PC-9 (cell line): ENCODE results near the gene GPC5.

Experiments used
- EZH2 ChIP-seq: fragments of 200-600 bp; sonication (generic); IDR thresholded peaks from 2 replicates; pipeline ENCODE4 v1.8.0; 2017; ENCODE audit warnings: antibody characterized with exemption, low read depth
- TF ChIP-seq, protein P1 (sequence below): fragments of 200-600 bp; sonication (generic); conservative IDR thresholded peaks from 2 replicates; pipeline ENCODE4 v1.6.1; 2017; ENCODE audit warnings: mixed run types, antibody characterized with exemption, mild to moderate bottlenecking, moderate library complexity

DNA sequence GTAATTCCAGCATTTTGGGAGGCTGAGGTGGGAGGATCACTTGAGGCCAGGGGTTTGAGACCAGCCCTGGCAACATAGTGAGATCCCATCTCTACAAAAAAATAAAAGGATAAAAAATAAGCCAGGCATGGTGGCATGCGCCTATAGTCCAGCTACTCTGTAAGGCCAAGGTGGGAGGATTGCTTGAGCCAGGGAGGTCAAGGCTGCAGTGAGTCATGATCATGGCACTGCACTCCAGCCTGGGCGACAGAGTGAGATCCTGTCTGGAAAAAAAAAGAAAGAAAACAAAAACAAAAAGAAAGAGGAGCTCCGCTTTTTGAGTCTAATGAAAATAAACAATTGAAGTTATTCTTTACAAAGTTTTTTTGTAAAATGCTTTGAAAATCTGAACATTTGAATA, 326.2 kb downstream of the GPC5 start:
- TF ChIP-seq, protein P1, sequence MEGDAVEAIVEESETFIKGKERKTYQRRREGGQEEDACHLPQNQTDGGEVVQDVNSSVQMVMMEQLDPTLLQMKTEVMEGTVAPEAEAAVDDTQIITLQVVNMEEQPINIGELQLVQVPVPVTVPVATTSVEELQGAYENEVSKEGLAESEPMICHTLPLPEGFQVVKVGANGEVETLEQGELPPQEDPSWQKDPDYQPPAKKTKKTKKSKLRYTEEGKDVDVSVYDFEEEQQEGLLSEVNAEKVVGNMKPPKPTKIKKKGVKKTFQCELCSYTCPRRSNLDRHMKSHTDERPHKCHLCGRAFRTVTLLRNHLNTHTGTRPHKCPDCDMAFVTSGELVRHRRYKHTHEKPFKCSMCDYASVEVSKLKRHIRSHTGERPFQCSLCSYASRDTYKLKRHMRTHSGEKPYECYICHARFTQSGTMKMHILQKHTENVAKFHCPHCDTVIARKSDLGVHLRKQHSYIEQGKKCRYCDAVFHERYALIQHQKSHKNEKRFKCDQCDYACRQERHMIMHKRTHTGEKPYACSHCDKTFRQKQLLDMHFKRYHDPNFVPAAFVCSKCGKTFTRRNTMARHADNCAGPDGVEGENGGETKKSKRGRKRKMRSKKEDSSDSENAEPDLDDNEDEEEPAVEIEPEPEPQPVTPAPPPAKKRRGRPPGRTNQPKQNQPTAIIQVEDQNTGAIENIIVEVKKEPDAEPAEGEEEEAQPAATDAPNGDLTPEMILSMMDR, result no peak
- no peak for TF ChIP-seq EZH2
